Measurements from ENCODE around the gene IMMP2L.

Gene IMMP2L

DNA sequence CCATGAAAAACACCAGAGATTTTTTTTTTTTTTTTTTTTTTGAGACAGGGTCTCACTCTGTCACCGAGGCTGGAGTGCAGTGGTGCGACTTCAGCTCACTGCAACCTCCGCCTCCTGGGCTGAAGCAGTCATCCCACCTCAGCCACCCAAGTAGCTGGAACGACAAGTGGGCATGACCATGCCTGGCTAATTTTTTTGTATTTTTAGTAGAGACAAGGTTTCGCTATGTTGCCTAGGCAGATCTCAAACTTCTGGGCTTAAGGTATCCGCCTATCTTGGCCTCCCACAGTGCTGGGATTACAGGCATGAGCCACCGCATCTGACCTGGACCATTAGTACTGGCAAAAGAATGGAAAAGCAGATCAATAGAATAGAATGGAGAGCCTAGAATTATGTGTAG is 530.4 kb downstream of the IMMP2L start:
- H3K4me1 ChIP-seq (ENCODE audit: control insufficient read depth in 5 of 5, insufficient read depth in 5 of 5, low read length in 5 of 5) = peaks cover 0 to 15% (median 12%) of the 10 kb centered on the region in 5 donors
- H3K36me3 ChIP-seq (ENCODE audit: control insufficient read depth in 5 of 5, insufficient read depth in 5 of 5, low read length in 5 of 5) = no peaks in the 10 kb centered on the region
- H3K4me3 ChIP-seq (ENCODE audit: low read depth in 1 of 5, low read length in 5 of 5) = no peak overlapping the region
- H3K27me3 ChIP-seq (ENCODE audit: control insufficient read depth in 5 of 5, insufficient read depth in 4 of 5, low read length in 5 of 5) = no peaks in the 10 kb centered on the region
- H3K27ac ChIP-seq (ENCODE audit: low read depth, low read length) = no peak overlapping the region
- no peaks in the 10 kb centered on the region for H3K9me3 ChIP-seq (ENCODE audit: control insufficient read depth in 5 of 5, low read length in 5 of 5)
- H3K9ac ChIP-seq (ENCODE audit: low read length in 5 of 5) = no peak overlapping the region

DNA sequence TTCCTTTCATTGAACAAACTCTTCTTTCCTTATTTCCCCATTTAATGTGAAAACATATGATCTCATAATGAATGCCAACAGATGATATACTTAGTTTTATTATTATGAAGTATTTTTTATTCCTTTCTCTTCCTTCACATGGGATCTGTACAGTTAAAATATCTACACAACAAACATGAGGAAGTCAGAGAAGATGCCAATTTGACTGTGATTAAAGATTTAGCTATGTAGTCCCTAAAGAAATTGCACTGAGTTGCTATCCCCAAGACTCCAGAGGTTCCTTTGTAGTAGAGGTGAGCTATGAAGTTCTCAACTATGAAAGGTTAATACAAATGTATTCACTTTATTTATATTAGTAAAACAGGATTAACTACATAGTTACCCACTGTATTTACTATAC is 532.0 kb downstream of the IMMP2L start:
- no peaks in the 10 kb centered on the region for H3K36me3 ChIP-seq (ENCODE audit: control insufficient read depth in 5 of 5, insufficient read depth in 5 of 5, low read length in 5 of 5)
- no peak overlapping the region for H3K4me3 ChIP-seq (ENCODE audit: low read depth in 1 of 5, low read length in 5 of 5)
- H3K4me1 ChIP-seq (ENCODE audit: control insufficient read depth in 5 of 5, insufficient read depth in 5 of 5, low read length in 5 of 5) = peaks cover 0 to 15% (median 12%) of the 10 kb centered on the region in 5 donors
- H3K9me3 ChIP-seq (ENCODE audit: control insufficient read depth in 5 of 5, low read length in 5 of 5) = no peaks in the 10 kb centered on the region
- H3K9ac ChIP-seq (ENCODE audit: low read length in 5 of 5) = no peak overlapping the region
- no peak overlapping the region for H3K27ac ChIP-seq (ENCODE audit: low read depth, low read length)
- H3K27me3 ChIP-seq (ENCODE audit: control insufficient read depth in 5 of 5, insufficient read depth in 4 of 5, low read length in 5 of 5) = no peaks in the 10 kb centered on the region

DNA sequence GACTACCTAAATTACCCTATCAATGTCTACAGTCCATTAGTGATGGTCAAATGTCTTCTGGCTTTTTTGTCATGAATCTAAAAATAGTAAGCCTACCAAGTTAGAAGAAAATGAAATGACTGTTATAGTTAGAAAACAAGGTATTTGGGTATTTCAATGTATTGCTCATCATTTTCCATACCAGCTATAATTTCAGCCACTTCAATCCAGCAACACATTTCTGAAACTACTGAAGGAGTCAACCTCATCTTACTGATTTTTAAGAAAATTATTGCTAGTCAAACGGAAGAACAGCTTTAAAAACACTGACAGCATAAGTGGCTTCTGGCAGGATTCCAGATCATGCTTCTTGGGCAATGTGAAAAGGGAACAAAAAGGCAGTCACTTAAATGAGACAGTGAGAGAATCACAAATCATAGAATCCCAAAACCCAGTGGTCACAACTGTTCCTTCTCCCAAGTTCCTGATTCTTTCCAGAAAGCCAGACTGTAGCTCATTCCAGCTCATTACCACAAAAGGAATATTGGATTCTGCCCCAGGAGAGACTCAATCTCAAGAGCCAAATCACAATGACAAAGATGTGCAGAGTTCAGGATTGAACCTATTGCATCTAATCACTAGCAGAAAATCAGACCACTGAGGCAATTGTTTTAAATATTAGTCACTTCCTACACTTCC is 532.6 kb downstream of the IMMP2L start:
- no peak overlapping the region for H3K27ac ChIP-seq (ENCODE audit: low read depth, low read length)
- H3K27me3 ChIP-seq (ENCODE audit: control insufficient read depth in 5 of 5, insufficient read depth in 4 of 5, low read length in 5 of 5) = no peaks in the 10 kb centered on the region
- H3K36me3 ChIP-seq (ENCODE audit: control insufficient read depth in 5 of 5, insufficient read depth in 5 of 5, low read length in 5 of 5) = no peaks in the 10 kb centered on the region
- H3K4me3 ChIP-seq (ENCODE audit: low read depth in 1 of 5, low read length in 5 of 5) = no peak overlapping the region
- peak overlapping the region in 1 of 5 donors; percentile 20 for H3K9ac ChIP-seq (ENCODE audit: low read length in 5 of 5)
- H3K9me3 ChIP-seq (ENCODE audit: control insufficient read depth in 5 of 5, low read length in 5 of 5) = no peaks in the 10 kb centered on the region
- H3K4me1 ChIP-seq (ENCODE audit: control insufficient read depth in 5 of 5, insufficient read depth in 5 of 5, low read length in 5 of 5) = peaks cover 0 to 15% (median 12%) of the 10 kb centered on the region in 5 donors

DNA sequence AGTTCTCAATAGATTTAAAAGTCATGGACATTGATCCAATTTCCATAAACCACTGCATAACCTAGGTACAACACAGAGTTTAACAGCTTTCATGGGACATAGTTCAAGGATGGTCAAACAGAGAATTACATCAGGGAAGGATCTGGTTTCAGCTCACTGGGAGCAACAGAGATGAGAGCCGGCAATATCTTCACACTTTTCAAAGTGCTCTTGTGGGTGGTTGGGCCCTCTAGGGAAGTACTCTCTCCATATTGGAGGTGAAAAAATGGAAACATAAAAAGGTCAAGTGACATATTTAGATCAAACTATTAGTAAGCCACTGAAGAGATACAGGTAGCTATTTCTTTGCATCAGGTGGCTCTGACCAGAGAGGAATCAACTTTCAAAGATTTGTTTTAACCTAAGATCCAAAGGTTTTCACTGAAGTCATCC is 533.1 kb downstream of the IMMP2L start:
- Histone ChIP-seq H3K9ac (ENCODE audit: low read length in 5 of 5) (no peak overlapping the region), H3K9me3 (ENCODE audit: control insufficient read depth in 5 of 5, low read length in 5 of 5) (no peaks in the 10 kb centered on the region), H3K4me1 (ENCODE audit: control insufficient read depth in 5 of 5, insufficient read depth in 5 of 5, low read length in 5 of 5) (peaks cover 0 to 15% (median 12%) of the 10 kb centered on the region in 5 donors), H3K36me3 (ENCODE audit: control insufficient read depth in 5 of 5, insufficient read depth in 5 of 5, low read length in 5 of 5) (no peaks in the 10 kb centered on the region), H3K4me3 (ENCODE audit: low read depth in 1 of 5, low read length in 5 of 5) (no peak overlapping the region), H3K27me3 (ENCODE audit: control insufficient read depth in 5 of 5, insufficient read depth in 4 of 5, low read length in 5 of 5) (no peaks in the 10 kb centered on the region), H3K27ac (ENCODE audit: low read depth, low read length) (no peak overlapping the region)

DNA sequence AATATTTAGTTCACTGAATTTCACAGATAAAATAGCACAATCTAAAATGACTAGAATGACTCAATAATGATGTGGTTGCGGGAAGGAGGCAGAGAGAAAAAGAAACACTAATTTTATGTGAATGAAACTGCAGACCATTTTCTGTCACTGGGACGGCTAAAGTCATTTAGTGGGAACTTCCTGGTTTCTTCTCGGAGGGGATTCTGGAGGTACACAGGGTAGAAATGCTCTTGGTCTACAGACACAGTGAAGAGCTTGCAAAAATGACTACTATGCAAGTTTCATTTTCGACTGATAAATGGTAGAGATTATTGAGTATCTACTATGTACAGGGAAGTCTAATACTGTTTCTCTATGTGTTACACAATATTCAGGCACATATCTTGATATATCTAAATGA is 534.9 kb downstream of the IMMP2L start:
- no peaks in the 10 kb centered on the region for H3K36me3 ChIP-seq (ENCODE audit: control insufficient read depth in 5 of 5, insufficient read depth in 5 of 5, low read length in 5 of 5)
- H3K27ac ChIP-seq (ENCODE audit: low read depth, low read length) = no peak overlapping the region
- peaks cover 0 to 15% (median 12%) of the 10 kb centered on the region in 5 donors for H3K4me1 ChIP-seq (ENCODE audit: control insufficient read depth in 5 of 5, insufficient read depth in 5 of 5, low read length in 5 of 5)
- no peaks in the 10 kb centered on the region for H3K27me3 ChIP-seq (ENCODE audit: control insufficient read depth in 5 of 5, insufficient read depth in 4 of 5, low read length in 5 of 5)
- no peak overlapping the region for H3K9ac ChIP-seq (ENCODE audit: low read length in 5 of 5)
- H3K4me3 ChIP-seq (ENCODE audit: low read depth in 1 of 5, low read length in 5 of 5) = no peak overlapping the region
- H3K9me3 ChIP-seq (ENCODE audit: control insufficient read depth in 5 of 5, low read length in 5 of 5) = no peaks in the 10 kb centered on the region

DNA sequence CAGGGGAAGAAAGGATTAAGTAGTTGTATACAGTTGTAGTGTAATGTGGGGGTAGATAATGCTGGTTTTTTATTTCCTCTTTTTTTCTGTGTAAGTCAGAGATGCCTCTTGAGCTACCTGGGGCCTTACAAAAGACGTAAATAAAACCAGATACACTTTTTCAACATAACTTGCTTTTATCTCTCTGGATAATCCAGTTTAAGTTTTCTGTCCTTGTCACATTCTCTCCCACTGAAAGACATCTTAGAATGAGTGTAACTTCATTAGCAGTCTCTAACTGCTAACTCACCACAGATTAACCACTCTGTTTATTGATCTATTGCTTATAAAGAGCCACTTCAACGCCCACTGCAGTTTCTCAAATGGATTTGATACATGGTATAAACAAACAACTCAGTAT is 535.5 kb downstream of the IMMP2L start:
- Histone ChIP-seq H3K4me1 (ENCODE audit: control insufficient read depth in 5 of 5, insufficient read depth in 5 of 5, low read length in 5 of 5) (peaks cover 0 to 15% (median 12%) of the 10 kb centered on the region in 5 donors), H3K4me3 (ENCODE audit: low read depth in 1 of 5, low read length in 5 of 5) (no peak overlapping the region), H3K36me3 (ENCODE audit: control insufficient read depth in 5 of 5, insufficient read depth in 5 of 5, low read length in 5 of 5) (no peaks in the 10 kb centered on the region), H3K27ac (ENCODE audit: low read depth, low read length) (no peak overlapping the region), H3K27me3 (ENCODE audit: control insufficient read depth in 5 of 5, insufficient read depth in 4 of 5, low read length in 5 of 5) (no peaks in the 10 kb centered on the region), H3K9me3 (ENCODE audit: control insufficient read depth in 5 of 5, low read length in 5 of 5) (no peaks in the 10 kb centered on the region), H3K9ac (ENCODE audit: low read length in 5 of 5) (no peak overlapping the region)

DNA sequence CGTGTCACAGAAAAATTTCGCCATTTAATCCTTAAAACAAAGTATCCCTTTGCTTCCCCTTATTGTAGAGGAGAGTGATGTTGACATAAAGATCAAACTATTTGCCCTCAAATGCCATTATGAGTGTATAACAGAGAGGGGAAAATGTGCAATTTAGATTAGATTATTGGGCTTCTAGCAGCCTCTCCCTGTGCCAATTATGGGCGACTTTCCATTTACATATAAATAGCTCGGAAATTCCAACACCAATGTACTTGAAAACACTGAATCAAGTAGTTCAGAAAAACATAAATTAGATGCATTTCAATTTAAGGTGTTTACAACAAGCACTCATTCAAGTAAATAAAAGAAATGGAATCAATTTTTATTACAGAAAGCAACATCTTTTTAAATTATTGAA is 535.9 kb downstream of the IMMP2L start:
- no peak overlapping the region for H3K4me3 ChIP-seq (ENCODE audit: low read depth in 1 of 5, low read length in 5 of 5)
- H3K9me3 ChIP-seq (ENCODE audit: control insufficient read depth in 5 of 5, low read length in 5 of 5) = no peaks in the 10 kb centered on the region
- no peaks in the 10 kb centered on the region for H3K36me3 ChIP-seq (ENCODE audit: control insufficient read depth in 5 of 5, insufficient read depth in 5 of 5, low read length in 5 of 5)
- H3K27ac ChIP-seq (ENCODE audit: low read depth, low read length) = no peak overlapping the region
- peaks cover 0 to 15% (median 12%) of the 10 kb centered on the region in 5 donors for H3K4me1 ChIP-seq (ENCODE audit: control insufficient read depth in 5 of 5, insufficient read depth in 5 of 5, low read length in 5 of 5)
- H3K27me3 ChIP-seq (ENCODE audit: control insufficient read depth in 5 of 5, insufficient read depth in 4 of 5, low read length in 5 of 5) = no peaks in the 10 kb centered on the region
- no peak overlapping the region for H3K9ac ChIP-seq (ENCODE audit: low read length in 5 of 5)

DNA sequence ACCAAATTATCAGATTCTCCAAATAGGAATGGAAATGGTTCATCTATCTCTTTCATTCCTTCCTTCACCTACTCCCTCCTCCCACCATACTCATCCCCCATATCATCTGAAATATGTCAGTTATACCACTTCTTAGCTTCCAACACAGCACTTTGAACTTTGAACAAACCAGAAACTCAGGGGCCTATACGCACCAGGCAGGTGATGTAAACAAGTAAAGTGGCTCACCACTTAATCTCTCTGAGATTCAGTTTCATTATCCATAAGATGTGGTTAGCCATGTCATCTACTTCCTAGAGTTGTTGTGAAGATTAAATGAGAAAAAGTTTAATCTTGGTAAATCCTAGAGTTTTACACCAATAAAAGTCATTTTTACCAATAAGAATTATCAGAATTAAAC is 537.3 kb downstream of the IMMP2L start:
- H3K4me1 ChIP-seq (ENCODE audit: control insufficient read depth in 5 of 5, insufficient read depth in 5 of 5, low read length in 5 of 5) = peaks cover 0 to 12% (median 10%) of the 10 kb centered on the region in 5 donors
- no peaks in the 10 kb centered on the region for H3K9me3 ChIP-seq (ENCODE audit: control insufficient read depth in 5 of 5, low read length in 5 of 5)
- no peak overlapping the region for H3K4me3 ChIP-seq (ENCODE audit: low read depth in 1 of 5, low read length in 5 of 5)
- no peak overlapping the region for H3K27ac ChIP-seq (ENCODE audit: low read depth, low read length)
- H3K9ac ChIP-seq (ENCODE audit: low read length in 5 of 5) = no peak overlapping the region
- H3K36me3 ChIP-seq (ENCODE audit: control insufficient read depth in 5 of 5, insufficient read depth in 5 of 5, low read length in 5 of 5) = no peaks in the 10 kb centered on the region
- H3K27me3 ChIP-seq (ENCODE audit: control insufficient read depth in 5 of 5, insufficient read depth in 4 of 5, low read length in 5 of 5) = no peaks in the 10 kb centered on the region

DNA sequence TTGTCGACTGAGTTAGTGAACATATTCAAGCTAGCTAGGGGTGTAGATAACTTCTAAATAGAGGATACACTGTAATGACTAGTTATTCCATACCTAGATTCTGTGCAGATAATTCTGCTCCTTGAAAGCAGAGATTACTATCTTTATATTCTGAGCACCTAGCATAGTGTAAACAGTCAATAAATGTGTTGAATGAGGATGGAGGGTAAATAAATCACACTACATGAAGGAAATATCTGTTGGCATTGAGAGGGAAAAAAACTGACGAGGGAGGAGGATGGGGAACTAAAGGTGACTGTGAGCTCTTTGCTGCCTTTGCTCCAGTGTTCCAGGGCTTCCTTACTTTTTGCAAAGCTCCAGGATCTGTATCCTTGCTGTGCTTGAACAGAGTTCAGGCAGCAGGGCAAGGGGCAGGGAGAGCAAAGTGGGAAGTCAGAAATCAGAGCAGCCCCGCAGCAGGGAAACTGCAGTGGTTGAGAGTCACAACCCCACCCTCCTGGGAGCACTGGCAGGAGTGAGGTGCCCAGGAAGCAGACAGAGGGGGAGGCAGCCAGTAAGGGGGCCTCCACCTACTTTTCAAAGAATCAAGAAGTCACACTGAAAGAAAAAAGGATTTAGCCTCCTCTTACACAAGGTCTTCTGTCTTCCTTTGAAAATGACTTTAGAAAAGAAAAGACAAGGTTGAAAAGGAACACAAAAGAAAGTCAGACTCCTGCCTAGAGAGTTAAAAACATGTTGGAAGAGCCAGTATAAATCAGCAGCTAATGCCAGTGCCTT is 543.1 kb downstream of the IMMP2L start:
- H3K27ac ChIP-seq (ENCODE audit: low read depth, low read length) = no peak overlapping the region

DNA sequence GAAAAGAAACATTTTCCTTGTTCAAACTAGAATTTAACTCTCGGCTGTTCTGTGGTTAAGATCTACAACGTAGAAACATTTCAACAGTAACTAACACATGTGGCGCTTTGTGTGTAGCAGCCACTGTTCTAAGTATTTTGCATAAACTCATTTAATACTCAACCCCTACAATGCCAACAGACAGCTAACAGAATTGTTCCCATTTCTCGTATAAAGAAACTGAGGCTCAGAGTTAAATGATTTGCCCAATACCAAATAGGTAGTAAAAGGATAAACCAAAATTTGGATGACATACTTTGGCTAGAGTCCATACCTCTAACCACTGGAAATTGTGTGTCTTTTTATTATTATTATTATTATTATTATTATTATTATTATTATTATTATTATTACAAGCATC is 543.8 kb downstream of the IMMP2L start:
- H3K27me3 ChIP-seq (ENCODE audit: control insufficient read depth in 5 of 5, insufficient read depth in 4 of 5, low read length in 5 of 5) = no peaks in the 10 kb centered on the region

More for the DNA sequence above, 543.1 kb downstream of the IMMP2L start:
- no peak overlapping the region for H3K9ac ChIP-seq (ENCODE audit: low read length in 5 of 5)
- H3K9me3 ChIP-seq (ENCODE audit: control insufficient read depth in 5 of 5, low read length in 5 of 5) = no peaks in the 10 kb centered on the region
- no peaks in the 10 kb centered on the region for H3K27me3 ChIP-seq (ENCODE audit: control insufficient read depth in 5 of 5, insufficient read depth in 4 of 5, low read length in 5 of 5)
- peaks cover 0 to 10% (median 5%) of the 10 kb centered on the region in 5 donors for H3K4me1 ChIP-seq (ENCODE audit: control insufficient read depth in 5 of 5, insufficient read depth in 5 of 5, low read length in 5 of 5)
- H3K36me3 ChIP-seq (ENCODE audit: control insufficient read depth in 5 of 5, insufficient read depth in 5 of 5, low read length in 5 of 5) = no peaks in the 10 kb centered on the region
- H3K4me3 ChIP-seq (ENCODE audit: low read depth in 1 of 5, low read length in 5 of 5) = no peak overlapping the region

More for the DNA sequence above, 543.8 kb downstream of the IMMP2L start:
- H3K4me1 ChIP-seq (ENCODE audit: control insufficient read depth in 5 of 5, insufficient read depth in 5 of 5, low read length in 5 of 5) = peaks cover 0 to 15% (median 6%) of the 10 kb centered on the region in 5 donors
- H3K36me3 ChIP-seq (ENCODE audit: control insufficient read depth in 5 of 5, insufficient read depth in 5 of 5, low read length in 5 of 5) = no peaks in the 10 kb centered on the region
- H3K9ac ChIP-seq (ENCODE audit: low read length in 5 of 5) = no peak overlapping the region
- H3K4me3 ChIP-seq (ENCODE audit: low read depth in 1 of 5, low read length in 5 of 5) = no peak overlapping the region
- no peaks in the 10 kb centered on the region for H3K9me3 ChIP-seq (ENCODE audit: control insufficient read depth in 5 of 5, low read length in 5 of 5)
- no peak overlapping the region for H3K27ac ChIP-seq (ENCODE audit: low read depth, low read length)
